ENCODE data around the gene BCS1L. TPM values are rescaled to one million over a fixed set of nuclear protein-coding genes. Genes with fewer than 3 reads are reported as not detected.

BCS1L gene
- total and polyA plus RNA-seq, 9 of the 15 experiments (the other 6 are each of a cell fraction or from before 2014, with no cell fraction given) = 37.6 to 103 (median 56.7) TPM

DNA sequence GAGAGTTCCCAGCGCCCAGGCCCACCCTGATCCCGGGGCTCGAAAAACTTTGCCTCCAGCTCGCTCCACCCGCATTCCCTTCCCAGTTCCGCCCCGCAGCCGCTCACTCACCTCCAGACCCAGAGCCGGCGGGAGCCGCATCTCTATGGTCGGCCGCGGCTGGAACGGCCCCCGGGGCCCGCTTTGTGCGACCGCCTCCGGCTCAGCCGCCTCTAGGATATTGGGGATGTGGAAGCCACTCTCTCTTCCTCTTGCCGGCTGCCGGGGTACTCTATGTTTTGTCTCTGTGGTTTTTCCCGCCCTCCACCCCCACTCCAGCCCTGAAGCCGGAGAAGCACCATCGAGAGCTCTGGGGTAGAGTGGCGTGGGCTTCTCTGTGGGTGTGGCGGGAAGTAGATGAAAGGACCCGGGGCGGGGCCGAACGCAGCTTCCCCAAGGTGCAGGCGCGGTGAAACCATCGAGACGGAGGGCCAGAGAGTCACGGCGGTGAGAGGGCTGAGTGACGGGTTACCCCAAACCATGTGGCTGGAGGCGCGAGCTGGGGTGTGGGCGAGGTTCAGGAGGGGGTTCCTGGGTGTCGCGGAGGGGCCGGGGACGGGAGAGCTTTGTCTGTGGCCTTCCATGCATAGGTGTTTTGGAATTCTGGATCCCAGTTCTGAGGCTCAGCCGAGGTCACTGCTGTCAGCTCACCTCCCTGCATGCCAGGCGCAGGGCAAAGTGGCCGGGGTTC, at the start of gene BCS1L, which contains the start of gene ZNF142 (continued):
- TF ChIP-seq, protein P1, sequence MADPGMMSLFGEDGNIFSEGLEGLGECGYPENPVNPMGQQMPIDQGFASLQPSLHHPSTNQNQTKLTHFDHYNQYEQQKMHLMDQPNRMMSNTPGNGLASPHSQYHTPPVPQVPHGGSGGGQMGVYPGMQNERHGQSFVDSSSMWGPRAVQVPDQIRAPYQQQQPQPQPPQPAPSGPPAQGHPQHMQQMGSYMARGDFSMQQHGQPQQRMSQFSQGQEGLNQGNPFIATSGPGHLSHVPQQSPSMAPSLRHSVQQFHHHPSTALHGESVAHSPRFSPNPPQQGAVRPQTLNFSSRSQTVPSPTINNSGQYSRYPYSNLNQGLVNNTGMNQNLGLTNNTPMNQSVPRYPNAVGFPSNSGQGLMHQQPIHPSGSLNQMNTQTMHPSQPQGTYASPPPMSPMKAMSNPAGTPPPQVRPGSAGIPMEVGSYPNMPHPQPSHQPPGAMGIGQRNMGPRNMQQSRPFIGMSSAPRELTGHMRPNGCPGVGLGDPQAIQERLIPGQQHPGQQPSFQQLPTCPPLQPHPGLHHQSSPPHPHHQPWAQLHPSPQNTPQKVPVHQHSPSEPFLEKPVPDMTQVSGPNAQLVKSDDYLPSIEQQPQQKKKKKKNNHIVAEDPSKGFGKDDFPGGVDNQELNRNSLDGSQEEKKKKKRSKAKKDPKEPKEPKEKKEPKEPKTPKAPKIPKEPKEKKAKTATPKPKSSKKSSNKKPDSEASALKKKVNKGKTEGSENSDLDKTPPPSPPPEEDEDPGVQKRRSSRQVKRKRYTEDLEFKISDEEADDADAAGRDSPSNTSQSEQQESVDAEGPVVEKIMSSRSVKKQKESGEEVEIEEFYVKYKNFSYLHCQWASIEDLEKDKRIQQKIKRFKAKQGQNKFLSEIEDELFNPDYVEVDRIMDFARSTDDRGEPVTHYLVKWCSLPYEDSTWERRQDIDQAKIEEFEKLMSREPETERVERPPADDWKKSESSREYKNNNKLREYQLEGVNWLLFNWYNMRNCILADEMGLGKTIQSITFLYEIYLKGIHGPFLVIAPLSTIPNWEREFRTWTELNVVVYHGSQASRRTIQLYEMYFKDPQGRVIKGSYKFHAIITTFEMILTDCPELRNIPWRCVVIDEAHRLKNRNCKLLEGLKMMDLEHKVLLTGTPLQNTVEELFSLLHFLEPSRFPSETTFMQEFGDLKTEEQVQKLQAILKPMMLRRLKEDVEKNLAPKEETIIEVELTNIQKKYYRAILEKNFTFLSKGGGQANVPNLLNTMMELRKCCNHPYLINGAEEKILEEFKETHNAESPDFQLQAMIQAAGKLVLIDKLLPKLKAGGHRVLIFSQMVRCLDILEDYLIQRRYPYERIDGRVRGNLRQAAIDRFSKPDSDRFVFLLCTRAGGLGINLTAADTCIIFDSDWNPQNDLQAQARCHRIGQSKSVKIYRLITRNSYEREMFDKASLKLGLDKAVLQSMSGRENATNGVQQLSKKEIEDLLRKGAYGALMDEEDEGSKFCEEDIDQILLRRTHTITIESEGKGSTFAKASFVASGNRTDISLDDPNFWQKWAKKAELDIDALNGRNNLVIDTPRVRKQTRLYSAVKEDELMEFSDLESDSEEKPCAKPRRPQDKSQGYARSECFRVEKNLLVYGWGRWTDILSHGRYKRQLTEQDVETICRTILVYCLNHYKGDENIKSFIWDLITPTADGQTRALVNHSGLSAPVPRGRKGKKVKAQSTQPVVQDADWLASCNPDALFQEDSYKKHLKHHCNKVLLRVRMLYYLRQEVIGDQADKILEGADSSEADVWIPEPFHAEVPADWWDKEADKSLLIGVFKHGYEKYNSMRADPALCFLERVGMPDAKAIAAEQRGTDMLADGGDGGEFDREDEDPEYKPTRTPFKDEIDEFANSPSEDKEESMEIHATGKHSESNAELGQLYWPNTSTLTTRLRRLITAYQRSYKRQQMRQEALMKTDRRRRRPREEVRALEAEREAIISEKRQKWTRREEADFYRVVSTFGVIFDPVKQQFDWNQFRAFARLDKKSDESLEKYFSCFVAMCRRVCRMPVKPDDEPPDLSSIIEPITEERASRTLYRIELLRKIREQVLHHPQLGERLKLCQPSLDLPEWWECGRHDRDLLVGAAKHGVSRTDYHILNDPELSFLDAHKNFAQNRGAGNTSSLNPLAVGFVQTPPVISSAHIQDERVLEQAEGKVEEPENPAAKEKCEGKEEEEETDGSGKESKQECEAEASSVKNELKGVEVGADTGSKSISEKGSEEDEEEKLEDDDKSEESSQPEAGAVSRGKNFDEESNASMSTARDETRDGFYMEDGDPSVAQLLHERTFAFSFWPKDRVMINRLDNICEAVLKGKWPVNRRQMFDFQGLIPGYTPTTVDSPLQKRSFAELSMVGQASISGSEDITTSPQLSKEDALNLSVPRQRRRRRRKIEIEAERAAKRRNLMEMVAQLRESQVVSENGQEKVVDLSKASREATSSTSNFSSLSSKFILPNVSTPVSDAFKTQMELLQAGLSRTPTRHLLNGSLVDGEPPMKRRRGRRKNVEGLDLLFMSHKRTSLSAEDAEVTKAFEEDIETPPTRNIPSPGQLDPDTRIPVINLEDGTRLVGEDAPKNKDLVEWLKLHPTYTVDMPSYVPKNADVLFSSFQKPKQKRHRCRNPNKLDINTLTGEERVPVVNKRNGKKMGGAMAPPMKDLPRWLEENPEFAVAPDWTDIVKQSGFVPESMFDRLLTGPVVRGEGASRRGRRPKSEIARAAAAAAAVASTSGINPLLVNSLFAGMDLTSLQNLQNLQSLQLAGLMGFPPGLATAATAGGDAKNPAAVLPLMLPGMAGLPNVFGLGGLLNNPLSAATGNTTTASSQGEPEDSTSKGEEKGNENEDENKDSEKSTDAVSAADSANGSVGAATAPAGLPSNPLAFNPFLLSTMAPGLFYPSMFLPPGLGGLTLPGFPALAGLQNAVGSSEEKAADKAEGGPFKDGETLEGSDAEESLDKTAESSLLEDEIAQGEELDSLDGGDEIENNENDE (IDR thresholded peaks at IDR 0.05; ENCODE audit: low read depth, low read length) = no peak
- TF ChIP-seq U2AF2 (optimal IDR thresholded peaks at IDR 0.05; ENCODE audit: low read depth, low read length) = no peak
- TF ChIP-seq FOXJ3 (CRISPR knock-in tag; IDR thresholded peaks at IDR 0.05) = no peak
- TF ChIP-seq, protein P2, sequence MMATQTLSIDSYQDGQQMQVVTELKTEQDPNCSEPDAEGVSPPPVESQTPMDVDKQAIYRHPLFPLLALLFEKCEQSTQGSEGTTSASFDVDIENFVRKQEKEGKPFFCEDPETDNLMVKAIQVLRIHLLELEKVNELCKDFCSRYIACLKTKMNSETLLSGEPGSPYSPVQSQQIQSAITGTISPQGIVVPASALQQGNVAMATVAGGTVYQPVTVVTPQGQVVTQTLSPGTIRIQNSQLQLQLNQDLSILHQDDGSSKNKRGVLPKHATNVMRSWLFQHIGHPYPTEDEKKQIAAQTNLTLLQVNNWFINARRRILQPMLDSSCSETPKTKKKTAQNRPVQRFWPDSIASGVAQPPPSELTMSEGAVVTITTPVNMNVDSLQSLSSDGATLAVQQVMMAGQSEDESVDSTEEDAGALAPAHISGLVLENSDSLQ (IDR thresholded peaks at IDR 0.05) = peak; percentile 93
- peak; percentile 32 for TF ChIP-seq PHF20 (IDR thresholded peaks at IDR 0.05; ENCODE audit: partially characterized antibody)
- no peak for TF ChIP-seq GTF2E2 (tag; IDR thresholded peaks at IDR 0.05)
- TF ChIP-seq RB1 (IDR thresholded peaks at IDR 0.05; ENCODE audit: low read depth) = peak; percentile 57
- TF ChIP-seq KLF1 (tag; IDR thresholded peaks at IDR 0.05) = no peak
- no peak for TF ChIP-seq SRF (CRISPR knock-in tag; IDR thresholded peaks at IDR 0.05)
- no peak for TF ChIP-seq CBX3 (IDR thresholded peaks at IDR 0.05; ENCODE audit: borderline replicate concordance in 1 of 2, low read length in 2 of 2)
- TF ChIP-seq, protein P3, sequence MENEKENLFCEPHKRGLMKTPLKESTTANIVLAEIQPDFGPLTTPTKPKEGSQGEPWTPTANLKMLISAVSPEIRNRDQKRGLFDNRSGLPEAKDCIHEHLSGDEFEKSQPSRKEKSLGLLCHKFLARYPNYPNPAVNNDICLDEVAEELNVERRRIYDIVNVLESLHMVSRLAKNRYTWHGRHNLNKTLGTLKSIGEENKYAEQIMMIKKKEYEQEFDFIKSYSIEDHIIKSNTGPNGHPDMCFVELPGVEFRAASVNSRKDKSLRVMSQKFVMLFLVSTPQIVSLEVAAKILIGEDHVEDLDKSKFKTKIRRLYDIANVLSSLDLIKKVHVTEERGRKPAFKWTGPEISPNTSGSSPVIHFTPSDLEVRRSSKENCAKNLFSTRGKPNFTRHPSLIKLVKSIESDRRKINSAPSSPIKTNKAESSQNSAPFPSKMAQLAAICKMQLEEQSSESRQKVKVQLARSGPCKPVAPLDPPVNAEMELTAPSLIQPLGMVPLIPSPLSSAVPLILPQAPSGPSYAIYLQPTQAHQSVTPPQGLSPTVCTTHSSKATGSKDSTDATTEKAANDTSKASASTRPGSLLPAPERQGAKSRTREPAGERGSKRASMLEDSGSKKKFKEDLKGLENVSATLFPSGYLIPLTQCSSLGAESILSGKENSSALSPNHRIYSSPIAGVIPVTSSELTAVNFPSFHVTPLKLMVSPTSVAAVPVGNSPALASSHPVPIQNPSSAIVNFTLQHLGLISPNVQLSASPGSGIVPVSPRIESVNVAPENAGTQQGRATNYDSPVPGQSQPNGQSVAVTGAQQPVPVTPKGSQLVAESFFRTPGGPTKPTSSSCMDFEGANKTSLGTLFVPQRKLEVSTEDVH (IDR thresholded peaks at IDR 0.05; ENCODE audit: low read depth, partially characterized antibody) = peak; percentile 88
- no peak for TF ChIP-seq ZNF316 (IDR thresholded peaks at IDR 0.05)
- no peak for TF ChIP-seq ZNF696 (CRISPR knock-in tag; conservative IDR thresholded peaks at IDR 0.05)

Measured in K562 (cell line).